Transverse colon (tissue), 4 donors: ENCODE results near the gene ZNF574. TPM values are rescaled to one million over a fixed set of nuclear protein-coding genes. Genes with fewer than 3 reads are reported as not detected.
A peak's percentile ranks its signal among the peaks of the same experiment; 100 is the strongest.

ENCODE experiments used
- DNase-seq: peaks from one replicate; pipeline ENCODE4 v3.0.0-alpha.2; 2019
- H3K27ac ChIP-seq, 4 donors: fragments of 200-600 bp; sonication (generic); 2 replicates each; pipeline ENCODE4 v1.5.1; 2016 to 2018; ENCODE audit warnings: inconsistent platforms in 4 of 4
- H3K27me3 ChIP-seq: fragments of 200-600 bp; sonication (generic); 2 replicates; pipeline ENCODE4 v1.5.1; 2017; ENCODE audit warnings: inconsistent platforms
- H3K36me3 ChIP-seq, 4 donors: fragments of 200-600 bp; sonication (generic); 2 replicates each; pipeline ENCODE4 v1.5.1; 2017 to 2019; ENCODE audit warnings: inconsistent platforms in 4 of 4
- H3K4me1 ChIP-seq, 4 donors: fragments of 200-600 bp; sonication (generic); 2 replicates each; pipeline ENCODE4 v1.5.1; 2017 to 2020; ENCODE audit warnings: inconsistent platforms in 4 of 4
- H3K4me3 ChIP-seq, 4 donors: fragments of 200-600 bp; sonication (generic); 1 replicate in 1 of 4; 2 replicates in 3 of 4; pipeline versions ENCODE4 v1.5.1 to v1.6.1; 2017 to 2019; ENCODE audit warnings: inconsistent platforms in 4 of 4
- H3K9me3 ChIP-seq, 2 donors: fragments of 200-600 bp; sonication (generic); 2 replicates each; pipeline ENCODE4 v1.5.1; 2017 to 2019; ENCODE audit warnings: inconsistent platforms in 2 of 2
- EP300 ChIP-seq: sonication (generic); formaldehyde crosslinking; IDR thresholded peaks from one replicate; pipeline ENCODE4 v1.6.1; 2017; ENCODE audit warnings: antibody characterized with exemption, low read depth
- POLR2A ChIP-seq: fragments of 450-650 bp; IDR thresholded peaks from one replicate; pipeline ENCODE4 v1.6.1; 2016; ENCODE audit warnings: antibody characterized with exemption, mild to moderate bottlenecking, moderate library complexity
- POLR2AphosphoS5 ChIP-seq, 3 donors: sonication (generic); formaldehyde crosslinking; IDR thresholded peaks; one replicate each; pipeline ENCODE4 v1.6.1; 2016; ENCODE audit warnings: antibody characterized with exemption in 3 of 3
- WGBS, 2 donors: methylation state at CpG; one replicate each; pipeline ENCODE4 v1.1.5; 2018; ENCODE audit warnings: low coverage in 1 of 2; 5-methylcytosine and 5-hydroxymethylcytosine counted together
- in situ Hi-C, 4 donors: fragments of 200-750 bp; cut with MboI; loops; one replicate each; pipeline versions ENCODE4 v1.15.0 to v1.15.1; 2017; ENCODE audit warnings: low sequenced_read_pairs in 3 of 4, low pct_ligation_motif_present in 1 of 4, low pct_unique_long_range_greater_than_20kb in 1 of 4
- intact Hi-C: fragments of 100-400 bp; cut with DNase I; formaldehyde crosslinking; loops from one replicate; pipeline ENCODE4 v1.15.1; 2023; ENCODE audit warnings: low total_unique reads
- total RNA-seq, 4 donors: library from RNA; depleted of rRNA; stranded (reverse); fragments of >200 nt; gene quantifications; one replicate each; pipeline ENCODE4 v1.1.0, GENCODE V29; 2016
- TF ChIP-seq, protein P1 (sequence below), 5 experiments: fragments of 200-600 bp in 3 of 5; fragments of 450-650 bp in 2 of 5; sonication (generic) in 3 of 5; IDR thresholded peaks; 1 replicate in 2 of 5; 2 replicates in 3 of 5; pipeline ENCODE4 v1.5.1; 2016 to 2017; ENCODE audit warnings: antibody characterized with exemption in 5 of 5, inconsistent platforms in 3 of 5, mild to moderate bottlenecking in 2 of 5, moderate library complexity in 1 of 5

ZNF574 gene, protein sequence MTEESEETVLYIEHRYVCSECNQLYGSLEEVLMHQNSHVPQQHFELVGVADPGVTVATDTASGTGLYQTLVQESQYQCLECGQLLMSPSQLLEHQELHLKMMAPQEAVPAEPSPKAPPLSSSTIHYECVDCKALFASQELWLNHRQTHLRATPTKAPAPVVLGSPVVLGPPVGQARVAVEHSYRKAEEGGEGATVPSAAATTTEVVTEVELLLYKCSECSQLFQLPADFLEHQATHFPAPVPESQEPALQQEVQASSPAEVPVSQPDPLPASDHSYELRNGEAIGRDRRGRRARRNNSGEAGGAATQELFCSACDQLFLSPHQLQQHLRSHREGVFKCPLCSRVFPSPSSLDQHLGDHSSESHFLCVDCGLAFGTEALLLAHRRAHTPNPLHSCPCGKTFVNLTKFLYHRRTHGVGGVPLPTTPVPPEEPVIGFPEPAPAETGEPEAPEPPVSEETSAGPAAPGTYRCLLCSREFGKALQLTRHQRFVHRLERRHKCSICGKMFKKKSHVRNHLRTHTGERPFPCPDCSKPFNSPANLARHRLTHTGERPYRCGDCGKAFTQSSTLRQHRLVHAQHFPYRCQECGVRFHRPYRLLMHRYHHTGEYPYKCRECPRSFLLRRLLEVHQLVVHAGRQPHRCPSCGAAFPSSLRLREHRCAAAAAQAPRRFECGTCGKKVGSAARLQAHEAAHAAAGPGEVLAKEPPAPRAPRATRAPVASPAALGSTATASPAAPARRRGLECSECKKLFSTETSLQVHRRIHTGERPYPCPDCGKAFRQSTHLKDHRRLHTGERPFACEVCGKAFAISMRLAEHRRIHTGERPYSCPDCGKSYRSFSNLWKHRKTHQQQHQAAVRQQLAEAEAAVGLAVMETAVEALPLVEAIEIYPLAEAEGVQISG
- total RNA-seq, result 10 to 100 TPM in 3 of 4 donors, 1 to 10 TPM in 1; 8.0 to 18.7 (median 16.5) TPM

DNA sequence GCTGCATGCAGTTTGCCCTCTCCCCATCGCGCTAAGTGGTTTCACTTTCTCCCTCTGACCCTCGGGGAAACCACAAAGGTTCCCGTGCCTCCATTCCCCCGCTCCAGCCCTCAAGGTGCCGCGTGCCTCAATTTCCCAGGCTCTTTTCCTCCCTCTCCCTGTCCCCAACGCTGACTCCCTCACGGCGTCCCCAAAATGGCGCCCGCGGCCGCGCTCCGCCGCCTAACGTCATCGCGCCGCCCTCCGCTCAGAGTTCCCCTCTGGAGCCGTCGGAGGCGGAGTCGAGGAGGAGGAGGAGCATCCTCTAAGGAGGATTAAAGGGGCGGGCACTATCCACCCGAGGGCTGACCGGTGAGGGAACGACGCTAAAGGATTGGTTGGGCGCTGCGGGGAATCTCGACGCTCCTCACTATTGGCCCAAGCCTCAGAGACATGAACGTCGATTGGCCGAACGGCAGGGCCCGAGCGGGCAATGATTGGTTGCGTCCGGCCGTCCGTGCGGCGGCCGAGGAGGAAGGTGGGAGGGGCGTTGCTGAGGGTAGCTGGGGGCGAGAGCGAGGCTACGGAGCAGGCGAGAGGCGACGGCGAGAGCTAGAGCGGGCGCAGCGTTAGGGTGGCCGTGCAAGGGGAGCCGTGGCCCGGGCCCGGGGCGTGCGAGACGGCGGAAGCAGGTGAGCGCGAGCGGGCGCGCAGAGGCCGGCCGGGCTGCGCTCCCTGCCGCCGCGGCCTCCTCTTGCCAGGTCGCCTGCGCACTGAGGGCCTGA, at the start of gene ZNF574:
ZNF574 (plus strand) TSS at position 551 of the 764 bp plus-strand sequence. CDS start 2,441 bp downstream, outside the sequence.
- TF ChIP-seq, protein P1, sequence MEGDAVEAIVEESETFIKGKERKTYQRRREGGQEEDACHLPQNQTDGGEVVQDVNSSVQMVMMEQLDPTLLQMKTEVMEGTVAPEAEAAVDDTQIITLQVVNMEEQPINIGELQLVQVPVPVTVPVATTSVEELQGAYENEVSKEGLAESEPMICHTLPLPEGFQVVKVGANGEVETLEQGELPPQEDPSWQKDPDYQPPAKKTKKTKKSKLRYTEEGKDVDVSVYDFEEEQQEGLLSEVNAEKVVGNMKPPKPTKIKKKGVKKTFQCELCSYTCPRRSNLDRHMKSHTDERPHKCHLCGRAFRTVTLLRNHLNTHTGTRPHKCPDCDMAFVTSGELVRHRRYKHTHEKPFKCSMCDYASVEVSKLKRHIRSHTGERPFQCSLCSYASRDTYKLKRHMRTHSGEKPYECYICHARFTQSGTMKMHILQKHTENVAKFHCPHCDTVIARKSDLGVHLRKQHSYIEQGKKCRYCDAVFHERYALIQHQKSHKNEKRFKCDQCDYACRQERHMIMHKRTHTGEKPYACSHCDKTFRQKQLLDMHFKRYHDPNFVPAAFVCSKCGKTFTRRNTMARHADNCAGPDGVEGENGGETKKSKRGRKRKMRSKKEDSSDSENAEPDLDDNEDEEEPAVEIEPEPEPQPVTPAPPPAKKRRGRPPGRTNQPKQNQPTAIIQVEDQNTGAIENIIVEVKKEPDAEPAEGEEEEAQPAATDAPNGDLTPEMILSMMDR (IDR thresholded peaks at IDR 0.05), result no peak
- peak; percentile 93 for TF ChIP-seq POLR2A
- no peak for TF ChIP-seq EP300
- peak; percentile 89 to 91 (median 89) for TF ChIP-seq POLR2AphosphoS5 (IDR thresholded peaks at IDR 0.05)
- Histone ChIP-seq H3K4me3 (peak within 1 kb of the TSS; percentile 94 to 97 (median 96)), H3K4me1 (peaks cover 18 to 26% (median 19%) of the 10 kb centered on the region in 4 donors), H3K27me3 (no peaks in the 10 kb centered on the region), H3K9me3 (no peaks in the 10 kb centered on the region), H3K36me3 (peaks cover 0 to 19% (median 6%) of the 10 kb centered on the region in 4 donors), H3K27ac (peak within 1 kb of the TSS; percentile 94 to 99 (median 98))
- WGBS, 2 donors, result 0 to 1% methylated on average over 12 to 61 of the region's 80 CpGs
- DNase-seq, result peak; percentile 98
- in situ Hi-C loops (no loop called here), intact Hi-C loops (no loop called here)

DNA sequence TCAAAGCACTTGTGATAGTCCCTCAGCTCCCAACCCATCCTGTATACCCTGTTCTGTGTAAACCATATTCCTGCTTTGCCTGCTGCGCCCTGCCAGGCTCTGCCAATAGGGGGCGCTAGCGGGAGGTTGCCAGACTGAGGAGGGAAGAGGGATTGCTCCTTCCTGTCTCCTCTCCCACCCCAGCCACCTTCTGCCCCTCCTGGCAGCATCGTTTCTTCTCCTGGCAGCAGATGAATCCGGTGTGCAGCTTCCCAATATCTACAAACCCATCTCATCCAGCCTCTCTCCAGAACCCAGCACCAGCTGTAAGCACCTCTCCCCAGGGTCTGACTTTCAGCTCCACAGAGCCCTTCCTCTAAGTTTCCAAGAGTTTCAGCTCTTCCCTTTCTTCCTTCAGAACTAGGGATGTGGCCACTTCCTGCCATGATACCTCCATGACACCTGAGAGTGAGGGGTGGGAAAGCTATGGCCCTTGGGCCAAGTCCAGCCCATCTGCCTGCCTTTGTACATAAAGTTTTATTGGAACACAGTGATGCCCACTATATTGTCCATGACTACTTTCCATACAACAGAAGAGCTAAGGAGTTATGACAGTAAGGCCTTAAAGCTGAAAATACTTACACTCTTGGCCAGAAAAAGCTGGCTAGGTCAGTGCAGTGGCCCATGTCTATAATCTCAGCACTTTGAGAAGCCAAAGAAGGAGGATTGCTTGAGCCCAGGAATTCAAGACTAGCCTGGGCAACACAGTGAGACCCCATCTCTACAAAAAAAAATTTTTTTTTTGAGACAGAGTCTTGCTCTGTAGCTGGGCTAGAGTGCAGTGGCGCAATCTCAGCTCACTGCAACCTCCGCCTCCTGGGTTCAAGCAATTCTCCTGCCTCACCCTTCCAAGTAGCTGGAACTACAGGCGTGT, 47.4 kb upstream of the ZNF574 start:
- no peak overlapping the region for H3K27ac ChIP-seq
- intact Hi-C loops (no loop called here), in situ Hi-C loops (no loop called here)
- H3K4me1 ChIP-seq, result peaks cover 0 to 12% (median 8%) of the 10 kb centered on the region in 4 donors
- H3K36me3 ChIP-seq, result no peaks in the 10 kb centered on the region
- DNase-seq, result no peak
- H3K9me3 ChIP-seq, result no peaks in the 10 kb centered on the region
- no peaks in the 10 kb centered on the region for H3K27me3 ChIP-seq
- TF ChIP-seq POLR2A (no peak), EP300 (no peak), POLR2AphosphoS5 (IDR thresholded peaks at IDR 0.05) (no peak)
- TF ChIP-seq, protein P1 (IDR thresholded peaks at IDR 0.05), result peak in 3 of 5 experiments; percentile 28 to 33 (median 32)
- H3K4me3 ChIP-seq, result no peak overlapping the region
- 60% methylated on average over 2 to 8 of the region's 8 CpGs for WGBS, 2 donors

DNA sequence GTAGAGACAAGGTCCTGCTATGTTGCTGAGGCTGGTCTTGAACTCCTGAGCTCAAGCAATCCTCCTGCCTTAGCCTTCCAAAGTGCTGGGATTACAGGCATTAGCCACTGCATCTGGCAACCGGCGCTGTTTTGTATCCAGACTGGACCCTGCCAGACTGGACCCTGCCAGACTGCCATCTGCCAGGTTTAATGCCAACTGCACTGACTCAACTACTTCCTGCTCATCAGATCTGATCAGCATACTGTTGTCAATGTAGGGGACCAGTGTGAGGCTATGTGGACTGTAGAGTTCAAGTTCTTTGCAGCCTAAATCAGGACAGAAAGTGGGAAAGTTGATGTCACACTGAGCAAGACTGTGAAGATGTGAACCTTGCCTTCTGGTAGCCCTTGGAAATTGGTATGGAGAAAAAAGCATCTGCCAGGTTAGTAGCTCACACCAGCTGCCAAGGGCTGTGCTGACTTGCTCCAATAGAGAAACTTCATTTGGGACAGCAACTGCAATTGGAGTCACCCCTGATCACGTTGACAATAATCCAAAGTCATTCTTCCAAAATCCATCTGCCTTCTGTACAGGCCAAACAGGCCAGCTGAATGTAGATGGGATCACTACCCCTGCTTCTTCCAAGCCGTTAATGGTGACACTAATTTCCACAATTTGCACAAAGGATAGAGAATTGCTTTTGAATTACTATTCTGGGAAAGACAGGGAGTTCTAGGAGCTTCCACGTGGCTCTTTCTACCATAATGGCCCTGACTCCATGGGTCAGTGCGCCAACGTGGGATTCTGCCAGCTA, 45.1 kb upstream of the ZNF574 start:
- Histone ChIP-seq H3K9me3 (no peaks in the 10 kb centered on the region), H3K4me3 (no peak overlapping the region), H3K36me3 (no peaks in the 10 kb centered on the region), H3K4me1 (no peaks in the 10 kb centered on the region), H3K27ac (no peak overlapping the region), H3K27me3 (no peaks in the 10 kb centered on the region)
- DNase-seq, result no peak
- TF ChIP-seq, protein P1 (IDR thresholded peaks at IDR 0.05), result no peak
- TF ChIP-seq POLR2AphosphoS5 (IDR thresholded peaks at IDR 0.05), result no peak
- no peak for TF ChIP-seq POLR2A
- no peak for TF ChIP-seq EP300
- intact Hi-C loops, result no loop called here
- in situ Hi-C loops, result no loop called here
- 50 to 80% methylated on average over 3 to 7 of the region's 7 CpGs for WGBS, 2 donors
